ENCODE results near the gene ROR1.

Gene ROR1

DNA sequence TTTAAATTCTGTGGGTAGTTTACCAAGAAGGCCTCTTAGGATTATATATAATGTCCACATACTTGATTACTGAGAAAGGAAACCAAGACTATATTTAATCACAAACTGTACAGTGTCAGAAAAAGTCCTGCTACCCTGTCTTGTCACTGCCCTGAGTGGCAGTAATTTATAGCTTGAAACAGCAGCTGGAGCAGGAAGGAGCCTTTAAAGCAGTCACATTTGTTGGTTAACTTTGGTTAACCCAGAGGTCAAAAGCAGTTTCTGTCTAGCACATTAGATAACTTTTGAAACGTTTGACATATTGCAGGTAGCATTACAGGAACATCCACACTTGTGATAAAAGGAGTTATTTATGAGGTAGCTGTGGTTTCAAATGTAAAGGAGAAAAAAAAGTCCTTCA, 161.7 kb downstream of the ROR1 start:
- DNase-seq (ENCODE audit: low spot score), result no peak

DNA sequence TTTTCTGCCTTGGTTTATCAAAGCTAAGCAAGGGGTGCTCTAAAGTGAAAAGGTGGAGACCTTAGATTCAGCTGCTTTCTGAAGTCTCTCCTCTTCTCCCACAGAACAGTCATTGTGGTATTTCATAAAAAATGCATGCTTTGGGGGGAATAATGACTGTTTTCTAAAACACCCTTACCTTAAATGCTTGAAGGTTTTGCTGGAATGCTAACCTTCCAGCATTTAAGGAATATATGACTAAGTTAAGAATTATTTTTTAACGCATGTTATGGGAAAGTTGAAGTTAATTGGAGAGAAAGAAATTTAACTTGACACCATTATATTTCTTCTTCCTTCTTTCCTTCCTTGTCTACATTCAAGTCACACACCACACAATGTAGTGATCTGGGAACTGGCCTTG, 162.5 kb downstream of the ROR1 start:
- no peak for DNase-seq (ENCODE audit: low spot score)

DNA sequence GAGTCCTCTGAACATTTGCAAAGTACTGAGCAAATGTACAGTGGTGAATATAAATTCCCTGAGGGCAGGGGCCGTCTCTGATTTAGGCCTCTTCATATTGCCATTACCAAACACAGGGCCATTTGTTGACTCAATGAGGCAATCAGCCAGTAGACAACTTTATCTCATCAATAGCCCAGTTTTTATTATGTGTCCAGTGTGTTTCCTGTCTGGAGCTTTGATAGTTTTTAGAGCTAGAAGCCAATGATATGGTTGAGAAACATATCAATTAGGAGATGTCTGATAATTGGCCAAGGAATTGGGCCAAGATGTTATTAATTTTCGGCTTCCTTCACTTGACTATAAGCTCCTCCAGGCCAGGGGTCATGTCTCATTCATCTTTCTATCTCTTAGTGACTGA, 163.0 kb downstream of the ROR1 start:
- DNase-seq (ENCODE audit: low spot score), result no peak

DNA sequence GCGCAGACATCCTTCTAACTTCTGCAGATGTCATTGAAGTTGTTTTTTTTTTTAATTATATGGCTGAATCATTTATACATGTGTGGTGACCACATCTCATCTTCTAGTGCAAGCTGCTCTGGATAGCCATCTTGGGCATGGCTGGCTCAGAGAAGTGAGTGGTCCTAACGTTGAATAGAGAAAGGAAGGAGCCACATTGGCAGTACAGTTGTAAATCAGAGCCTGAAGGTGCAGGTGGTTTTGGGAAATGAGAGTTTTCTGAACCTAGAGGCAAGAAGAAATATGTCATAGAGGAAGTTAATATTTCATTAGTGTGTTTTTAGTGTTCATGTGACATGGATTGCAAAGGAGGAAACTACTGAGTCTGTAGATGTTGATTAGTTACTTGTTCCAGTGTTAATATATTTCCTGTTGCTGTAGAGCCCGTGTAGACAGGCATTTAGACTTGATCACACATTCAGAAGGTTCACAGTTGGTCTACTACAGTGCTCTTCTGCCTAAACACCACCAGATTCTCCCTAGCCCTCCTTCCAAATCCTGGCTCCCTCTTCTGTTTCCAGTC, 163.7 kb downstream of the ROR1 start:
- DNase-seq (ENCODE audit: low spot score), result no peak

DNA sequence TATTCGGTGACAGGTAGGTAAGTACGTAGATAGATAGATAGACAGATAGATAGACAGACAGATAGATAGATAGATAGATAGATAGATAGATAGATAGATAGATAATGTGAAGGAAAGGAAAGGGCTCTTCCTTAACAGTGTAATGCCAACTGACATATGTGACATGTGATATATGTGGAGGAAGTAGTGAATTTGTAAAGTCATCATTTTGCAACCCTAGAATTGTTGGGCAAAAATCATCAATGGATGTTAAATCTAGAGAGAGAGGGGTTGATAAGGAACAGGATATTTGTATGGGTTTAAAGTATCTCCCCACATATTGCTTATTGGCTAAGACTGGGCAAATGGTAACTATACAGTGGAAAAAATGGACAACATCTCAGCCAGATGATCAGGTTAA, 166.6 kb downstream of the ROR1 start:
- no peak for DNase-seq (ENCODE audit: low spot score)

DNA sequence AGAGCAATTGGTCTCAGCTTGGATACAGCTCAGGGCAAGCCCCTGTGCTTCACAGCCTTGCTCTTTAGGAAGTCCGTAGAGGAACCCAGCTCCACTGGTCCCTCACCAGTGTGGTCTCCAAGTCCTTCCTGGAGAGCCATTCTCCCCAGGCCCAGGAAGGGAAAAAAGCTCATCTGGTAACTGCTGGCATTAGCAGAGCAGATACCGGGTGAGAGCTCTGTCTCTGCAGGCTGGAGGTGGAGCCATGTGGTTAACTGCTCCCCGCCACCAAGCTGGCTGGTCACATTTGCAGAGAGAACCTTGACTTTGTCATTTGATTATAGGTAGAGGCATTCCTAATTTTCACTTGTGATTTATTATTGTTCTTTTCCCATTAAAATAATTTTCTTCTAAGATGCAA, 169.6 kb downstream of the ROR1 start:
- no peak for DNase-seq (ENCODE audit: low spot score)

DNA sequence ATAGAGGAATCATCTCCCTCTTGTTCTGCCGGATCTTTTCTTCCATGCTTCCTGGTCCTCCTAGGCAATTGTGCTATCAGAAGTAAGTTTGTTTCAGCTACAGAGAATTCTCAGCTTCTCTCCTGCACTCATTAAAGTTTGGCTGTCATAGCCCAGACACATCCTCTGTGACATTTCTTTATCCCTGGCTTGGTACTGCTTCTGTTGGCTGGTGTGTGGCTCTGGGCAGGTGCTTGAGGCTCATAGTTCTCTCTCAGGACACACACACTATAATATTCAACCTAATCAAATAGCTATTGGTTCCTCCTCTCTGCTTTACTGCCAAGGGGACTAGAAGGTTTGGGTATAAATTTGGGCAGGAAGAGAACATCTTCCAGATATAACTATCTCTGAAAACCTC, 172.1 kb downstream of the ROR1 start:
- DNase-seq (ENCODE audit: low spot score), result no peak

DNA sequence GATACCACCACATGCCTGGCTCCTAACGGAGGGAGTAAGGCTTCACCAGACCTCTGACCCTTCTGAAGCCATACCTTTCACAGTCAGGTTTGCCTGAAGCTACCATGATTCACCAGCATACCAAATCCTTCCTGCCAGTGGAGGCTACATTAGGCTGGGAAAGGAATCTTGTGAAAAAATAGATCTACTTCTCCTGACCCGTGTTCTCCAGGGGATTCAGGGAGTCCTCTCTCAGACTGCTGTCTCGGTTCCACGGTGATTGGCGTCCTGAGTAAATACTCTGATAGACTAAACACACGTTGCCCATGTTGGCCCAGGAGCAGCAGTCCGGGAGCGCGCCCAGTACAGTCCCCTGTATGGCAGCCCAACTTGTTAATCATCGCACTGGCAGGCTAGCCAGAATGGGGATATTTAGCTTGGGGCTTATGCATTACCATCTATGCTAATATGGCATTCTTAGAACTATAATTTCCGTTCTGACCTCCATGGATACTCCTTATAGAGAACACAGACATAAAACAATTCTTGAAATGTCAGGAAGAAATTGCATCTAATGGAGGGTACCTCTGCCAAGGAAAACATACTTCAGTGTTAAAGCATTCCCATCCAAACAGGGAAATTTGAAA, 173.2 kb downstream of the ROR1 start:
- no peak for DNase-seq (ENCODE audit: low spot score)

DNA sequence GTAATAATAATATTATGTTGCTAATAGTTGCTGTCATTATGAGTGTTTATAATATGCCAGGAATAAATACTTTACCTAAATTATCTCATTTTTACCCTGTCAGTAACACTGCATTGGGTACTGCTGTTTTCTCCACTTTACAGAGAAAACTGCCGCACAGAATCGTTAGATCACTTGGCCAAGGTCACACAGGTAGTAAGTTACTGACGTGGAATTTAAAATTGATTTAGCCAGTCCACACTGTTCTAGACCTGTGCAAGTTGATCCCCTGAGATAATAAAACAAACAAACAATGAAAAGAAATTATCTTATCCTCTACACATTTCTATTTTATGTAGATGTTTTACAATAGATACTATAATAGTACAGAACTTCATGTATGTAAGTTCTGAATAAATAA, 174.1 kb downstream of the ROR1 start:
- no peak for DNase-seq (ENCODE audit: low spot score)

DNA sequence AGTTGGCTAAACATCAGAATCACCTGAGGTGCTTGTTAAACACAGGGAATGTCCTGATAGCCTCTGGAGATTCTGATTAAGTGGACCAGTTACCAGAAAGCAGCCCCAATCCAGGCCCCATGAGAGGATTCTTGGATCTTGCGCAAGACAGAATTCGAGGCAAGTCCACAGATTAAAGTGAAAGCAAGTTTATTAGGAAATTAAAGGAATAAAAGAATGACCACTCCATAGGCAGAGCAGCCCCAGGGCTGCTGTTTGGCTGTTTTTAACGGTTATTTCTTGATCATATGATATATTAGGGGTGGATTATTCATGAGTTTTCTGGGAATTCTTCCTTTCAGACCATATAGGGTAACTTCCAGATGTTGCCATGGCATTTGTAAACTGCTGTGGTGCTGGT, 176.2 kb downstream of the ROR1 start:
- no peak for DNase-seq (ENCODE audit: low spot score)

DNA sequence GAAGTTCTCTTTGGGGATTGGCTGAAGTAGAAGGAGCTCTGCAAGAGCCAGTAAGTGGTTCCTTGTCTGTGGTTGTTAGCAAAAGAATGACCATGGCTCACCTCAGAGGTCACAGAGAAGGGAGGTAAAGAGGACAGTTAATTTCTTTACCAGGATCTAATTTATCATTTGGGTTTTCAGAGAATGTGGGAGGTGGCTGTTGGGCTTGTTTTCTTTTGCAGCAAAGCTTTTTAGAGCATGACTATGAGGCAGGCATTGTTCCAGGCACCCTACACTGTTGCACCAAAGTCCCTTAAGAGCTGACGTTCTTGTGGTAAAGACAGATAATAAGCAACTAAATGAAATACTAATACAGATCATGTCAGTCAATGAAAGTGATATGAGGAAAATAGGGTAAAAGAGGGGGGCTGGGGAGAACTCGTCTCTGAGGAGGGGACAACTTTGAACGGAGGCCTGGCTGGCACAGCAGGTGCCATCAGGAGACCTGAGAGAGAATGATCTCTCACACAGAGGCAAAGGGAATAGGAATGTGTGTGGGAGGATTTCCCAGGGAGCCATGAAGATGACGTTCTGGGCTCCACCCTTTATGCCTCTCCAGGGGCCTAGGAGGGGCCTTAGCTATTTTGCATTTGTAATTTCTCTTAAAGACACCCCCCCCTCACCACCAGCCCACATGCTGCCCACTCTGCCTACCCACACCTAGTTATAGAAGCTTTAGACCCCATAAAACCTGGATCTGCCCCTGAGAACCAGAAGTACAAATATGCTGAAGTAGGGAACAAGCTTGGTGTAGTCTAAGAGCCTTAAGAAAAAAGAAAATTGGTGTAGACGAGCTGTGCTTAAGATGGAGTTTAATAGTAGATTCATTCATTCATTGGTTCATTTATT, 177.5 kb downstream of the ROR1 start:
- DNase-seq (ENCODE audit: low spot score), result no peak

DNA sequence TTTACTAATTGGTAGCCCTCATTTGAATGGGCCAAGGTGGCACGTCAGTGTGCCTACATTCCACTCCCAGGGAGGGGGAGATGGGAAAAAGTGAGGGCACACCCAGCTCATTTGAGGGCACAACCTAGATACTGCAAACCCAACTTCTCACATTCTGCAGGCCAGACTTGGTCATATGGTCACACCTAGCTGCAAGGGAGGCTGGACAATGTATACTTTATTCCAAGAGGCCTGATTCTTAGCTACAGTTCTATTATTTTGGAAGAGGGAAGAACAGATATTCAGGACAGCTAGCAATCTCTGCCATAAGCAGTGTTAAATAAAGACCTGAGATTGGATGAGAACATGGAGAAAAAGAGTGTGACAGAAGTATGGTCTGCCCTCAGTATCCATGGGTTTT, 180.4 kb downstream of the ROR1 start:
- no peak for DNase-seq (ENCODE audit: low spot score)

DNA sequence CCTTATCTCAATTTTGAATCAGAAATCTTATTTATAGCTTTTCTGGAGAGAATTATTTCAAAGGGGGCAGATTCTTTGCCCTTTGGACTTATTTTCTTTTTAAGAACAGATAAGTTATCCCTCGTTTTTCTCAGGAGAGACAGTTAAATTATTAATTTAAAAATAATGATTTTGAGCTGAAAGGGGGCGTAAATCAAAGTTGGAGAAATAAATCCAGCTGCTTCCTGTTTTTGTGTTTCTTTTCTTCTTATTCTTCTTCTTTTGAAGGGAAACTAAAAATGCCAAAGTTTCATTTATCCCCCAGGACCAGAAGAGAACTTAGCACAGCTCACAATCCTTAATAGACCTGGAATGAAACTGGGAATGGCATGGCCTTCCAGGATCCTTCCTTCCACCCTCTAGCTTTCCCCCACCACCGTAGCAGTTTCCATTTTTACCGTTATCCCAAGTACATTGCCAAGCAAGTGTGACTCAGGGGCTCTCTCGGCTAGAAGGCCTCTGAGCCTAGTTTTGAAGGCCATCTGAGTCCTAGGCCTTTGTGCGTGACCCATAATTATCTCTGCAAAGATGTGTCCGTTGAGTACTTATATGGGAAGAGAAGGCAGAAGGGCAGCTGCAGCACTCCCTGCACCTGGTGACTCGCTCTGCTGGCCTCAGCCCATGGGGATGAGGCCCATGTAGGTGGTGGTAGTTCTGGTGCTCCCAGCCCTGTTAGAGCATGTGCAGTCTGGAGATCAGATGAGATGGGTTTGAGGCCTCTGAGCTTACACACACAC, 181.7 kb downstream of the ROR1 start:
- no peak for DNase-seq (ENCODE audit: low spot score)

DNA sequence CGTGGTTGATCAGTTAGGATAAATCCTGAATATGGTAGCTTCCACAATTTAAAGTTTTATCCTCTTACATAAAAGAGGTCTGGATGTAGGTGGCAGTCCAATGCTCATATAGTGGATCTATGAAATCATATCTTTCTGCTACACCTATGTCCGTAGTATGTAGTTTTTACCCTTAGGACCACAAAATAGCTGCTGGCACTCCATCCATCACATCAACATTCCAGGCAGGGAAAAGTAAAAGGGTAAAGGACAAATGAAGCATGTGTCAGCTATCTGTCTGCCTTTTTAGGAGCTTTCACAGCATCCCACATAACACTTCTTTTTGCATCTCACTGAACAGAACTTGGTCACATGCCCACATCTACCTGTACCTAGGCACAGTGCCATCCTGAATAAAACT, 184.7 kb downstream of the ROR1 start:
- no peak for DNase-seq (ENCODE audit: low spot score)

DNA sequence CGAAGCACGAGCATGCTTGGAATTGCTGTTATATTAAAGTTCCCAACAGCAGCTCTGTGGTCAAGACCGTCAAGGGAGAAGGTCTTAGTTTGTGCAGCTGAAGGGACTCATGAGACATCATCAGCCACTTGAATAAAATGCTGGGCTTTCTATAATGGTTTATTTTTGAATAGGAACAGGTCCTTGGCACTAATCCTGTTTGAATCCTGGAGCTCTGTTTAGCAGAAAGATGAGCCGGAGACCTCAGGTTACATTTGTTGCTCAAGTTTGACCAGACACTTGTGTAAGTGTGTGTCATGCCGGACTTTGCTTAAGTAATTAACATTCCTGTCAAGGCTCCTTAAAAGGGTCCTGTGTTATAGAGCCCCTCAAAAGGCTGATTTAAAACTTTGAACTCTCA, 186.5 kb downstream of the ROR1 start:
- no peak for DNase-seq (ENCODE audit: low spot score)

DNA sequence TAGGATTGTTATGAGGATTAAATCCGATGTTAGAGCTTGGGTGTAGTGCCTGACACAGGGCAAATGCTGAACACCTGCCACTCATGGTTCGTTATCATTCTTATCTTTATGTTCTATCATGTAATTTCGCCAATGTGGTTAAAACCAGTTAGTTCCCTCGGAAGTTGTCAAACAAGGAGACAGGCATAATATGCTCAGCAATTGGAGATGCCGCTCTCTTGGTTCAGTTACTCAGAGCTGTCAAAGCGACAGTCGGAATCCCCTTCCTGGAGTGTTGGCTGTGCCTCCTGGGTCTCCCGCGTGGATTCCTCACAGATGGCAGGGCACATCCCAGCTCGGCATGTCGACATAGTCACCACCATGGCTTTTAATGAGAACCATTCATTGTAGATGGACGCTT, 192.2 kb downstream of the ROR1 start:
- no peak for DNase-seq (ENCODE audit: low spot score)

DNA sequence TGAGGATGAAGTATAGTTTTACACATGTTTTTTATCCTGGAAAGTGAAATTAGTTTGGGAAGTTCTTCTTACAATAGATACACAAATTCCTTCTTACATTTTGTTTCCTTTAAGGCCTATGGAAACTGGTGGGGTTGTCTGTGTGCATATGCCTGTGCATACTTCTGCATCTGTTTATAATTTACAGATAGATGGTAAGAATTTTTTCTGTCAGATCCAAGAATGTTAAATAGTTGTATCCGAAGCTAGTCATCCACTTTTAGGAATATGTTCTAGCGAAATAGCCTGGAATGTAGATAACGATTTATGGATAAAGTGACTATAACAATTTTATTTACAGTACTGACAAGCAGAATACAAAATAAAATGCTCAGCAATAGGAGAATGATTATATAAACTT, 194.1 kb downstream of the ROR1 start:
- DNase-seq (ENCODE audit: low spot score), result no peak

DNA sequence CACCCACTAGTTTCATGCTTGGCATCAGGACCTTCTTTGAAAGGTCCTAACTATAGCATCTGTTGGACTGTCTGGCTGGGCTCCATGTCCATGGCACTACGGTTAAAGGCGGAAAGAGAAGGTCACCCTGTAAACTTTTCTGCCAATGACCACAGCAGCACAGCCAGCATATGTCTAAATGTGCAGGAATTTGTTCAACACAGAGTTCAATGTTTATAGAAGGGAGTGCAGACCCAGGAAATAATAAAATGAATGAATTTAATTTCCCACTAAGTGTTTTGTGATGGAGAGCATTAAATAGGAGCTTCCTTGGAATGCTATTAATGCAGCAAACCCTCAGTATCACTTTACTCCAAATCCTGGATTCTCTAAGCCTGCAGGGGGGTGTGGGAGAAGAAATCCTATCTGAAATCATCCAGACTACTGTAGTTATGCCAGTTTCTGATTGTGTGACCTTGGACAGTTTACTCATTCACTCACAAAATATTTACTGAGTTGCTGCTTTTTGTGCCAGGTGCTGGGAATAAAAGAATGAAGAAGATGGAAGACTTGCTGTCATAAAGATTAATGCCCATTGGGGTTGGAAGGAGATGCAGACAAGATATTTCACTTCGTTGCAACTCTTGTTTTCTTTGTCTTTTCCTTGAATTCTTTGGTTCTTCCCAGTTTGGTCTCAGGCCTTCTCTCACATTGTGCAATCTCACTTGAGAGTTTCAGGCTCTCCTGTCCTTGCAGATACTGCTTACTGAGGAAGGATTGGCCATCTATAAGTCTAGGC, 195.0 kb downstream of the ROR1 start:
- no peak for DNase-seq (ENCODE audit: low spot score)

DNA sequence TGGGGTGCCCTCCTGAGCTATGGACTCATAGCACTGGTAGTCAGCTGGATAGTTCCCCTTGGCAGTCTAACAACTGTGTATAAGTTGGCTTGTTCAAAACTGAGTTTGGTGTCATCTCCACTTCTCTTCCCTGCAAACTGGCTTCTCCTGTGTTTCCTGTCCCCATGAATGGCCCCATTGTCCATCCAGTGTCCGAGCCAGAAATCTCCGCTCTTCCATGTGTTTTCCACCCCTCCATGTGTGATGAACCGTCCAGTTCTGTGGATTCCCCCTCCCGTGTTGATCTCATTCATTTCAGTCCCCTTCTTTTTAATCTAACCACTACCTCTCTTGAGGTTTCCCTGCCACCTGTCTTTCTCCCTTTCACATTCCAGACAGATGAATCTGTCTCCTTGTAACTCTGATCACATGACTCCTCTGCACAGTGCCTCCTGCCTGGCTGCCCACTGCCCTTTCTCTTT, 195.7 kb downstream of the ROR1 start:
- no peak for DNase-seq (ENCODE audit: low spot score)

DNA sequence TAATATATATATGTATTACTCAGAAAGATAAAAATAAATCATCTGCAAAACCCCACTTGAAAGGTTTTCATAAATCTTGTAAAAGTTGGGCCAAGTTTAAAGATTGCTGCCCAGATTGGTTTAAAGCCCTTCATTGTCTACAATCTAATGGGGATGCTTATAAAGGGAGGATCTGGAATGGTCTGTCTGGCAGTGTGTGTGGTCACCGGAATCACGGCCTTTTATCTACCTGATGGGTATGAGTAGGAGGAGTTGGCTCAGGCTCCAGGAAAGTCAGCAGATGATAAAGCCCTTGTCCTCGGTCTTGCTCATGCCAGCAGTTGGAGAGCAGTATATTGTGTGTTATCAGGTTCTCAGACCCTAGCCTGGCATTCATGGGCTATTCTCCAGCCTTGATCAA, 197.7 kb downstream of the ROR1 start:
- DNase-seq (ENCODE audit: low spot score), result no peak

DNA sequence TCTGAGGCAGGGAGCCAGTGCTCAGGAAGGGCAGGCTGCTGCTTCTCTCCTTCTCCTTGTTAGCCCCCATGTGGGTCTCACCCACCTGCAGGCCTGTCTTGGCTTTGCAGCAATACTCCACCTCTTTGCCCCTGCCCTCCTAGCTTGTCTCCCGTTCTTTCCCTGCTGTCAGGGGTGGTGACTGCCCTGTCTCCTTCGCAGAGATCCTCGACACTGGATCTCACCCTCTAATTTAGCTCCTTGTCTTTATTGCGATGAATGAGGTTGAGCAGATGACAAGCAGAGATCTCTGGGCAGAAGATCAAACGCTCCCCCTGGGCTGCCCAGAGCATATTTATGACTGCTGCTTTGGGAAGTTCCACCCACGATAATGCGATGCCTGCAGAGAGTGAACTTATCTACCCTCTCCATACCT, 199.2 kb downstream of the ROR1 start:
- no peak for DNase-seq (ENCODE audit: low spot score)

DNA sequence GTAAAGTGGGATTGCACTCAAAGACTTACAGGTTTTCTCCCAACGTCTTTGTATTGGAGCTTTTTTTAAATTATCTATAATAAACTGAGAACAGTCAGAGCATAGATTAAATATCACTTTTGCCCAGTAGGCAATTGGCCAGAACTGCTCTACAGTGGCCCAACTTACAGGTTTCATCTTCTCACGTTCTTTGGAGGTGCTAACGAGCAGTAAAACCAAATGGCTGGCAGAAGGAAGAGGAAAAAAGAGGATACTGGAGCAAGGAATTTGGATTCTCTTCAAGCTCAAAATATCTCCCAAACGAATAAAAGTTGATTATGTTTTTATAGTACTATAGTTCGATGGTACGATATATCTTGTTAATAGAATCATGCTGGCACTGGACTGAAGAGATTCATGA, 201.1 kb downstream of the ROR1 start:
- DNase-seq (ENCODE audit: low spot score), result no peak
